T-helper 2 cell treated with Interferon-gamma antibody and Interleukin-4, amounts not matched to agents 100 ng/mL and 5 ng/mL, for 36 hours (primary cell): ENCODE measurements around the gene BTN1A1. TPM values are rescaled to one million over a fixed set of nuclear protein-coding genes. Genes with fewer than 3 reads are reported as not detected.
"Not testable (repeated sequence)": the region's sequence is repeated elsewhere in the genome, so short reads cannot be mapped to it uniquely, and the experiment has no call there.

Experiments used
- intact Hi-C: fragments of 100-400 bp; cut with micrococcal nuclease; formaldehyde crosslinking; loops from one replicate; pipeline ENCODE4 v1.15.1; 2023
- total RNA-seq: library from RNA; stranded (reverse); gene quantifications from 2 replicates; pipeline ENCODE4 v1.2.3, GENCODE V29; 2022

Gene BTN1A1, protein sequence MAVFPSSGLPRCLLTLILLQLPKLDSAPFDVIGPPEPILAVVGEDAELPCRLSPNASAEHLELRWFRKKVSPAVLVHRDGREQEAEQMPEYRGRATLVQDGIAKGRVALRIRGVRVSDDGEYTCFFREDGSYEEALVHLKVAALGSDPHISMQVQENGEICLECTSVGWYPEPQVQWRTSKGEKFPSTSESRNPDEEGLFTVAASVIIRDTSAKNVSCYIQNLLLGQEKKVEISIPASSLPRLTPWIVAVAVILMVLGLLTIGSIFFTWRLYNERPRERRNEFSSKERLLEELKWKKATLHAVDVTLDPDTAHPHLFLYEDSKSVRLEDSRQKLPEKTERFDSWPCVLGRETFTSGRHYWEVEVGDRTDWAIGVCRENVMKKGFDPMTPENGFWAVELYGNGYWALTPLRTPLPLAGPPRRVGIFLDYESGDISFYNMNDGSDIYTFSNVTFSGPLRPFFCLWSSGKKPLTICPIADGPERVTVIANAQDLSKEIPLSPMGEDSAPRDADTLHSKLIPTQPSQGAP
- not detected in 2 replicates for total RNA-seq

DNA sequence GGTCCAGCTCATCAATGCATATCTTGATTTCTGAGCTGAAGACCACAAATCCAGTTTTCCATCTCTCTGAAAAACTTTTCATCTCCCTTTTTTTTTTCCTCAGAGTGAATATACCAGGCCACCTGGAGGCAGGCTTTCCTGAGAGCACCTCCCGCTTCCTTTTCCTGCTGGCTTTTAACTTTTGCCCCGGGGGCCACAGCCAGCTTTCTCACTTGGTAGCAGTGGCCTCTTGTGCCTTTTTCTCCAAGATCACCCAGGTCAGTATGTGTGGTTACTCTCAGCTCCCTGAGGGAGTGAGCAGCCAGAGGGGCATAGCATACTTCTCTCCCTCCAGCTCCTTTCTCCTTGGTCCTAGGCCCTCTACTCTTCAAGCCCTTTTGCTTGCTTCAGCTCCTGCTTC is at the start of gene BTN1A1:
TSS of gene BTN1A1 (plus strand) at position 202 of the 400 bp plus-strand sequence. CDS start 984 bp downstream, outside the sequence.
- intact Hi-C loops = no loop called here

- intact Hi-C loops = no loop called here
These were observed 47.4 kb upstream of the BTN1A1 start for GRCh38 chr6:26452631-26453235.

DNA sequence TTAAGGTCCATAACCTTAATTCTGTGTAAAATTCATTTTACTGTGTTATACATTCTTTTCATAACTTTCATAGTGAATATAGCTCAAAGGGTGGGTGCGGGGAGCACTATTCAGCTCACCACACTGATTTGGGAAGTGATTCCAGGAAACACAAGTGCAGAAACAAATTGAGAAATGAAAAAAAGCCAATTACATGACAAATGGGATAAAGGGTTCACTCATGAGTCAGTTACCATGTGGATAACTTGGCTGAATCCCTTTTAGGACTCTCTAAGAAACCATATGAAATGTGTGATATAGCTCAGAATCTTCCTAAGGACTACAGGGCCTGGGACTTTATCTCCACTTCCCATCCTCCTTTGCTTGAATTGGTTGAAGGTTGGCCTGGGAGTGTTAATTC is 45.5 kb upstream of the BTN1A1 start:
- intact Hi-C loops = loop anchor here (5.0 kb wide), 2 partner anchors 68 to 92 kb away; no protein-coding TSS in a partner anchor

DNA sequence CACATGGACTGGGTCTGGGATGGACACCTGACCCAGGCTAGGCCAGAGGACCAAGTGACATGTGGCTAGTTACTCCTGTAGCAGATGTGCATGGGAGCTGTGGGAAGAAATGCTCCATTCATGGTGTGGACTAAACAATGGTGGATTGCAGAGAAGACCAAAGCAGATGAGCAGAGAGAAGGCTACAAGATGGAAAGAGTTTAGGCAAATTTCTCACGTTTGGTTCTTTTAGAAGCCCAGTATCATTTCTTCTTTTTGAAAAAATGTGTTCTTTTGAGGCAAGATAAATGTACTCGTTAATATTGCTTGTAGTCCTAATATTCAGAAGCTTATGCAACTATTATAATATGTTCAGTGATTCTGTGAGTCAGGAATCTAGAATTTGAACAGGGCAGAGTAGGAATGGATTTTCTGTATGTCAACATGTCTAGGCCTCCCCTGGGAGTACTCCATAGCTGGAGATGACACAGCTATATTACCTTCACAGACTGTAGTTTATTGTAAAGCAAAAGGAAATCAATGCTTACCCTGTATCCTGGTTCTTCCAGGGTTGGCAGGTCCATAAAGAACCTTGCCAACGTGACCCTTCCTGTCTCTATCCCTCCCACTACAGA is 44.6 kb upstream of the BTN1A1 start:
- intact Hi-C loops = loop anchor here (5.0 kb wide), 2 partner anchors 67 to 93 kb away; no protein-coding TSS in a partner anchor

GRCh38 chr6:26457264-26457805 is 42.8 kb upstream of the BTN1A1 start:
- intact Hi-C loops = loop anchor here (1.0 to 5.0 kb wide), 4 partner anchors 17 to 95 kb away; partner anchors contain the start of gene BTN3A3

GRCh38 chr6:26457806-26458688 is 42.1 kb upstream of the BTN1A1 start, which contains the start of gene BTN2A1:
Gene BTN2A1, plus strand, starts transcription at chr6:26457955. Its CDS starts 682 bp downstream, at chr6:26458637.
- intact Hi-C loops = loop anchor here (1.0 to 5.0 kb wide), 4 partner anchors 16 to 96 kb away; partner anchors contain the start of gene BTN3A3

- intact Hi-C loops = loop anchor here (5.0 kb wide), 2 partner anchors 63 to 97 kb away; no protein-coding TSS in a partner anchor
These were observed 40.9 kb upstream of the BTN1A1 start for GRCh38 chr6:26459023-26459810.

DNA sequence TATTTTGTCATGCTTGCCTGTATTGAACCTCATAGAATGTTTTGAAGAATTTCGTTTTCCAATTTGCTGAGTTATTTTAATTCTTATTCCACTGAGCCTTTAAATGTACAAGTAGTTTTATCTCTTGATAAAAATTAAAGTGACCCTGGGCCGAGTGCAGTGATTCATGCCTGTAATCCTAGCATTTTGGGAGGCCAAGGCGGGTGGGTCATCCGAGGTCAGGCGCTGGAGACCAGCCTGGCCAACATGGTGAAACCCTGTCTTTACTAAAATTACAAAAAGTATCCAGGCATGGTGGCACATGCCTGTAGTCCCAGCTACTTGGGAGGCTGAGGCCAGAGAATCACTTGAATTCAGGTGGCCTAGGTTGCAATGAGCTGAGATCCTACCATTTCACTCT is 38.8 kb upstream of the BTN1A1 start:
- intact Hi-C loops = not testable (repeated sequence)

DNA sequence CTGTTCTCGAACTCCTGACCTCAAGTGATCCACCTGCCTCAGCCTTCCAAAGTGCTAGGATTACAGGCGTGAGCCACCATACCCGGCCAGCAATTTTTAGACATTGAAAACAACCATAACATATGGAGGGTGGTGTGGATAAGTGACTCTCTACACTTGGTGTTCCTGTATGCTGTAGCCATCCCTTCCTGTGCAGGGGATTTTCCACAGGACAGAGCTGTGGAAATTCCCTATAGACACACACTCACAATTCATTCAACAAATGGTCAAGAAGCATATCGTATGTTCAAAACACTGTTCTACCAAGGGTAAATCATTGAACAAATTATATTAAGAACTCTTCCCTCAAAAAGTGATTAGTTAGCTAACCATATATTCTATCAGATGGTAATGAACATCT is 36.1 kb upstream of the BTN1A1 start:
- intact Hi-C loops = no loop called here

GRCh38 chr6:26464416-26465131 is 35.5 kb upstream of the BTN1A1 start:
- intact Hi-C loops = no loop called here

GRCh38 chr6:26465776-26466175 is 34.3 kb upstream of the BTN1A1 start:
- intact Hi-C loops = no loop called here

DNA sequence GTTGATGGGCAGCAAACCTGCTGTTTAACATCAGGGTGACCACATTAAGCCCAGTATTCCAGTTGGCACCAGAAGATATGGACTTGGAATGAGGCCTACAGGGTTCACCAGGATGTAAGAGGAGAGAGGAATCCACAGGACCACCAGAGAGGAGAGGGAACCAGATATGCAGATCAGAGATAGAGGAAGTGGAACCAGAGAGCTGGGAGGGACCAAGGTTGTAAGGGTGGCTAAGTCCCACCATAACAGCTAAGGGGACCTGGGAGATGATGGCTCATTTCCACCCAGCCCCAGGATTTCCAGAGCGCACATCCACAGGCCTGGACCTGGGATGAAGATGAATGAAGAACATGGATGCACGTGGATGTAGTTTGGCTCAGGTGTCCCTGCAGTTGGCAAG is 31.3 kb upstream of the BTN1A1 start:
- intact Hi-C loops = no loop called here

DNA sequence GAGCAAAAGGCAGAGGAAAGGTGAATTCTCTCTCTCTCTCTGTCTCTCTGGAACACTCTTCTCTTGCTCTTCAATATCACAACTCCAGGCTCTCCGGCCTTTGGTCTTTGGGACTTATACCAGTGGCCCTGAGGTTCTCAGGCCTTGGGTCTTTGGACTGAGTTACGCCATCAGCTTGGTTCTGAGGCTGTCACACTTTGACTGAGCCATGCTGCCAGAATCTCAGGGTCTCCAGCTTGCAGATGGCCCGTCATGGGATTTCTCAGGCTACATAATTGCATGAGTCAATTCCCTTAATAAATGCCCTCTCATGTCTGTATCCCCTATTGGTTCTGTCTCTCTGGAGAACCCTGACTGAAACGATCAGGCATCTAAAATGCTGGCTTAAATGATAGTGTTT is 29.5 kb upstream of the BTN1A1 start:
- intact Hi-C loops = loop anchor here (5.0 kb wide), 1 partner anchor 68 kb away; the partner anchor contains the start of gene BTN3A1

DNA sequence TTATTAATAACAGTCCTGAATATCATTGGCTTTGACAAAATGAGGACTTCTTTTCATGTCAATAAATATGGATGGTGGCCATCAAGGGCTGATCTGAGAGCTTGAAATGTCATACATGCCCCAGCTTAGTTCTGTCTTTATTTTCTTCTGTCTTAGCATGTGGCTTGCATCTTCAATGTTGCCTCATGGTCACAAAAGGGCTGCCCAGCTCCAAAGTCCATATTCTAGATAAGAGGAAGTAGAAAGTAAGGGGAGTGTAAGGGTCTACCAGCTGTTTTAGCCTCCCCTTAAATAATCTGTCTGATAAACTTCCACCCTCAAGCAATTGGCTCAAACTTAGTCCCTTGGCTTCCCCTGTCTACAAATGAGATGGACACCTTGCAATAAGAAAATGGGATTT is 28.1 kb upstream of the BTN1A1 start:
- intact Hi-C loops = loop anchor here (5.0 kb wide), 1 partner anchor 70 kb away; the partner anchor contains the start of gene BTN3A1

DNA sequence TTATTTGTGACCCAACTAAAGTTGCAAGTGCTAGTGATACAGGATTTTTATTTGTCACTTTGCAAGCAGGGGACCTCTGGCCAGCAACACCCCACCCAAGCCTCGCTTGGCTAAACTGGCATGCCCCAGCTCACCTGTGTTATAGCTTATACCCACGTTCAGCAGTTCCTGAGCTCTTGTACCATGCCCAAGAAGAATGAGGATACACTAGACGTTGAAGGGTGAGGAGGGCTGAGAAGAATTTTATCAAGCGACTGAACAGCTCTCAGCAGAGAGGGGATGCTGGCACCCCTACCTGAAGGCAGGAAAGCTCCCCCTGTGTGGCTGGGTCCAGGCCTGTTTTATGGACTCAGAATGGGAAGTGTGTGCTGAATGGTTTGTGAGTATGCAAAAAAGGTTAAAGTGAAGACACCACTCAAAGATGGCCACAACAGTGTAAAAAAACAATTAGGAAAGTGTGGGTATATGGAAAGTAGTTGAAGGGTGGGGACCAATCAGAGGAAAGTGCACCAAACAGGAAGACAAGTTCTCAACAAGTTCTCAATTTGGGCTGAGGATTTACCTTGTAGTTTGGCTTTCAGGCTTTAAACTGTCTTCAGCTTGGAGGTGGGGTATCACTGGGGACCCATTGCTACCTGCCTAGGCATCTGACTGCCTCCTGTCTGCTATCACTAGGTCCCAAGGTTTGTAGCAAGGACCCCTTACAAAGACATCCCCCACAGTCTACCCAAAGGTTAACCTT is 27.4 kb upstream of the BTN1A1 start:
- intact Hi-C loops = loop anchor here (1.0 to 5.0 kb wide), 2 partner anchors 32 to 70 kb away; partner anchors contain the start of genes BTN3A1 and BTN3A3

GRCh38 chr6:26473429-26473757 is 26.7 kb upstream of the BTN1A1 start:
- intact Hi-C loops = loop anchor here (1.0 to 5.0 kb wide), 2 partner anchors 33 to 71 kb away; partner anchors contain the start of genes BTN3A1 and BTN3A3

- intact Hi-C loops = loop anchor here (1.0 to 5.0 kb wide), 5 partner anchors 17 to 72 kb away; partner anchors contain the start of genes BTN2A1, BTN3A1 and BTN3A3
These were observed 26.2 kb upstream of the BTN1A1 start for GRCh38 chr6:26473758-26474438.
